CD4-positive, alpha-beta T cell treated with Interferon gamma for 1 hour (primary cell): ENCODE results near the gene ATN1.

Experiments
- DNase-seq: peaks from one replicate; pipeline ENCODE4 v3.0.0-alpha.2; 2020

Gene ATN1

GRCh38 chr12:6980075-6980474, 52.3 kb downstream of the ATN1 start:
- DNase-seq: no peak

DNA sequence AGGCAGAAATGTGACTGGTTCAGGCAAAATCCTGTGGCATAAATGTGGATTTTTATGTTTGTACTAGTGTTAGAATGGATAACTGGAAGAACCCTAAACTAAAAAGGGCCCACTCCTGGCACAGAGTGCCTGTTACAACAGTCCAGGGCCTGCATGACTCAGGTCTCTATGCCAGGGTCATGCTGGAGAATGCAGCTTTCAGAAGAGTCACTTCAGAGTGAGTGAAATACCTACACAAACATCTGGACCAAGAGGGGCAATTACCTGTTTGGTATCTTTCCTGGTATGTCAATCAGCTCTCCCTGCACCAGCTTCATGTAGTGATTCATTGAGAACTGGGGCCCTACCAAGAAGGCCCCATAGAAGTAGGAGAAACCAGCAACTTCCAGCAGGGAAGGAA, 53.0 kb downstream of the ATN1 start:
- DNase-seq: no peak

GRCh38 chr12:6981152-6982052, 53.6 kb downstream of the ATN1 start:
- no peak for DNase-seq

DNA sequence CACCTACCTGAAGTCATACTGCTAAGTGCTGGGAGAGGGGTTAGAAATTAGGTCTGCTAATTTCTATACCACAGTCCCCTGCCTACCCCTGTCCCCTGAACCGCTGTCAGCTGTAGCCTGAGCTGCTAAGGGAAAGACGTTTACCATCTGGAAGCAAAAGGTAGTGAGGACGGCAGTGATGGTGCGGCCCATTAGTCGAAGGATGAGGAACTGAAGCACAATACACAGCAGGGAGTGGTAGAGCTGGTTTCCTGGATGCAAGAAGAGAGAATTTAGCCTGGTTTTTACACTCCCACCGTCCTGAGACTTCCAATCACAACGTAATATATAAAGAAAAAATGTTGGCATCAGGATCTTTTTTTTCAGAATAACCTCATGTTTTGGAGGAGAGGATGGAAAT, 54.8 kb downstream of the ATN1 start:
- DNase-seq: no peak

GRCh38 chr12:6987956-6988553, 60.3 kb downstream of the ATN1 start:
- DNase-seq: no peak
